HepG2 (cell line): ENCODE results near the gene SDR39U1. TPM values are rescaled to one million over a fixed set of nuclear protein-coding genes. Genes with fewer than 3 reads are reported as not detected.

Experiments used
- CC2D1A ChIP-seq: sonication (generic); formaldehyde crosslinking; IDR thresholded peaks from 2 replicates; pipeline ENCODE4 v1.8.1; 2023; ENCODE audit warnings: mild to moderate bottlenecking, missing genetic modification reagents
- CSRNP2 ChIP-seq: sonication (generic); formaldehyde crosslinking; conservative IDR thresholded peaks from 2 replicates; pipeline ENCODE4 v1.8.0; 2022; ENCODE audit warnings: low read depth, missing genetic modification reagents
- EED ChIP-seq: sonication (generic); formaldehyde crosslinking; IDR thresholded peaks from 2 replicates; pipeline ENCODE4 v1.5.0; 2020; ENCODE audit warnings: mild to moderate bottlenecking, missing genetic modification reagents
- HOXD1 ChIP-seq: sonication (generic); formaldehyde crosslinking; IDR thresholded peaks from 2 replicates; pipeline ENCODE4 v1.5.0; 2020; ENCODE audit warnings: missing genetic modification reagents
- KLF15 ChIP-seq: sonication (generic); formaldehyde crosslinking; IDR thresholded peaks from 2 replicates; pipeline ENCODE4 v1.8.1; 2023; ENCODE audit warnings: borderline replicate concordance, mild to moderate bottlenecking, inconsistent platforms, missing genetic modification reagents, mixed read lengths
- MAFG ChIP-seq: sonication (generic); formaldehyde crosslinking; IDR thresholded peaks from 2 replicates; pipeline ENCODE4 v1.5.1; 2020; ENCODE audit warnings: mild to moderate bottlenecking, missing genetic modification reagents
- MZF1 ChIP-seq: sonication (generic); formaldehyde crosslinking; IDR thresholded peaks from 2 replicates; pipeline ENCODE4 v1.8.1; 2023; ENCODE audit warnings: mild to moderate bottlenecking, missing genetic modification reagents, borderline replicate concordance
- NFRKB ChIP-seq: fragments of 450-650 bp; IDR thresholded peaks from 2 replicates; pipeline ENCODE4 v1.6.1; 2017
- PHF21A ChIP-seq: sonication (generic); formaldehyde crosslinking; IDR thresholded peaks from 2 replicates; pipeline ENCODE4 v1.5.0; 2020; ENCODE audit warnings: mild to moderate bottlenecking, missing genetic modification reagents
- PRMT3 ChIP-seq: sonication (generic); formaldehyde crosslinking; IDR thresholded peaks from 2 replicates; pipeline ENCODE4 v1.8.1; 2022; ENCODE audit warnings: low read depth, mild to moderate bottlenecking, moderate library complexity, missing genetic modification reagents, borderline replicate concordance
- TBL1XR1 ChIP-seq: fragments of 150-350 bp; IDR thresholded peaks from 2 replicates; pipeline ENCODE4 v1.6.1; 2014; ENCODE audit warnings: borderline replicate concordance, low read length; ENCODE audit not compliant: partially characterized antibody
- TIGD3 ChIP-seq: sonication (generic); formaldehyde crosslinking; IDR thresholded peaks from 2 replicates; pipeline ENCODE4 v1.5.1; 2020; ENCODE audit warnings: mild to moderate bottlenecking, missing genetic modification reagents, borderline replicate concordance
- ZNF180 ChIP-seq: sonication (generic); formaldehyde crosslinking; IDR thresholded peaks from 2 replicates; pipeline ENCODE4 v1.4.0; 2020; ENCODE audit warnings: low read depth, missing genetic modification reagents, borderline replicate concordance
- ZNF282 ChIP-seq: fragments of 450-650 bp; IDR thresholded peaks from 2 replicates; pipeline ENCODE4 v1.6.1; 2018; ENCODE audit not compliant: partially characterized antibody
- ZNF556 ChIP-seq: sonication (generic); formaldehyde crosslinking; IDR thresholded peaks from 2 replicates; pipeline ENCODE4 v1.4.0; 2020; ENCODE audit warnings: mild to moderate bottlenecking, missing genetic modification reagents, borderline replicate concordance
- ZNF607 ChIP-seq: sonication (generic); formaldehyde crosslinking; IDR thresholded peaks from 2 replicates; pipeline ENCODE4 v1.5.1; 2020; ENCODE audit warnings: missing genetic modification reagents, mild to moderate bottlenecking, borderline replicate concordance
- polyA plus RNA-seq, 8 experiments: library from polyadenylated mRNA; depleted of rRNA in 3 of 8; stranded (reverse) in 7 of 8; unstranded in 1 of 8; fragments of >200 nt; fragmentation: Illumina TruSeq in 4 of 8; extraction: Trizol in 4 of 8; gene quantifications; 2 replicates each; pipeline versions ENCODE4 v1.2.1 to v1.2.3, GENCODE V29; 2011 to 2016; ENCODE audit warnings: low read depth in 4 of 8, missing spikeins in 1 of 8, mixed read lengths in 1 of 8; ENCODE audit not compliant: insufficient read depth in 1 of 8
- total RNA-seq, 5 experiments: library from RNA; depleted of rRNA; stranded (reverse); fragments of >200 nt; fragmentation: Illumina TruSeq; extraction: Trizol; gene quantifications; 2 replicates each; pipeline ENCODE4 v1.2.3, GENCODE V29; 2016; ENCODE audit warnings: low read depth in 1 of 5
- TF ChIP-seq, protein P1 (sequence below): sonication (generic); formaldehyde crosslinking; IDR thresholded peaks from 2 replicates; pipeline ENCODE4 v1.4.0; 2020; ENCODE audit warnings: low read depth, missing genetic modification reagents
- TF ChIP-seq, protein P2 (sequence below): sonication (generic); formaldehyde crosslinking; IDR thresholded peaks from 2 replicates; pipeline ENCODE4 v1.8.0; 2022; ENCODE audit warnings: mild to moderate bottlenecking, missing genetic modification reagents, moderate library complexity
- TF ChIP-seq, protein P3 (sequence below): sonication (generic); formaldehyde crosslinking; IDR thresholded peaks from 2 replicates; pipeline ENCODE4 v1.5.0; 2020; ENCODE audit warnings: missing genetic modification reagents
- TF ChIP-seq, protein P4 (sequence below): IDR thresholded peaks from 2 replicates; pipeline ENCODE4 v1.6.1; 2018; ENCODE audit warnings: missing genetic modification reagents

The SDR39U1 gene
- total and polyA plus RNA-seq, 2 of the 13 experiments (the other 11 are each of a cell fraction or from before 2014, with no cell fraction given): 34.4 to 129 TPM

DNA sequence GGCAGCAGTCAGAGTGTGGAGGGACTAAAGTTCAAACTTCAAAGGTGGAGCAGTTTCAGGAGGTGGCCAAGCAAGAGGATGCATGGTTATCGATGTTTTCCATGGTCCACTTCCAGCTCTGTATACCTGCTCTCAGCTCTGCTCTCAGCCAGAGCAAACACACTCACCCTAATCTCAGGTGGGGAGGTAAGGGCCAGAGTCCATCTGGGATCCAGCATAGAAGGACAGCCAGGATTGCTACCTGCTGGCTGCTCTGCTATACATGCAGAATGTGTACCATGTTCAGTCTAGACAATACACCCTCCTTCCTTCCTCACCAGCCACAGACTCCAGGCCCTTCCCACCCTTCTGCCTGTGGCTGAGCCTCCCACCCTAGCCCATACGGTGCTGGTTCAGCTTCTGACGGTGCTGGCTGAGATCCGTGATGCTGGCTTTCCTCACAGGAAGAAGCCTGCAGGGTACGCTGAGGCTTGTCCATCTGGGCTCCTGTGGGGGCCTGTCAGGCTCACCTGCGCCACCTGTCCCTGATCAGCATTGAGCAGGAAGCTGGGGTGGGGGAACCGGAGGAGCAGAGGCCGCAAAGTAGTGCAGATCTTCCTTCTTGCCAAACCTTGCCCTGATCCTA is 15.6 kb downstream of the SDR39U1 start (continued):
- TF ChIP-seq TBL1XR1 (no peak), MZF1 (CRISPR knock-in tag) (no peak), KLF15 (CRISPR knock-in tag) (no peak), NFRKB (no peak), TIGD3 (no peak; the same call in 1 of the 2 replicates), MAFG (no peak), CSRNP2 (CRISPR knock-in tag) (no peak), ZNF607 (CRISPR knock-in tag) (no peak), ZNF282 (no peak), CC2D1A (no peak), PRMT3 (no peak), HOXD1 (no peak), ZNF180 (CRISPR knock-in tag) (no peak), ZNF556 (CRISPR knock-in tag) (peak; percentile 93; the same call in 1 of the 2 replicates), PHF21A (no peak), EED (CRISPR knock-in tag) (no peak; the same call in 1 of the 2 replicates)
- TF ChIP-seq, protein P1, sequence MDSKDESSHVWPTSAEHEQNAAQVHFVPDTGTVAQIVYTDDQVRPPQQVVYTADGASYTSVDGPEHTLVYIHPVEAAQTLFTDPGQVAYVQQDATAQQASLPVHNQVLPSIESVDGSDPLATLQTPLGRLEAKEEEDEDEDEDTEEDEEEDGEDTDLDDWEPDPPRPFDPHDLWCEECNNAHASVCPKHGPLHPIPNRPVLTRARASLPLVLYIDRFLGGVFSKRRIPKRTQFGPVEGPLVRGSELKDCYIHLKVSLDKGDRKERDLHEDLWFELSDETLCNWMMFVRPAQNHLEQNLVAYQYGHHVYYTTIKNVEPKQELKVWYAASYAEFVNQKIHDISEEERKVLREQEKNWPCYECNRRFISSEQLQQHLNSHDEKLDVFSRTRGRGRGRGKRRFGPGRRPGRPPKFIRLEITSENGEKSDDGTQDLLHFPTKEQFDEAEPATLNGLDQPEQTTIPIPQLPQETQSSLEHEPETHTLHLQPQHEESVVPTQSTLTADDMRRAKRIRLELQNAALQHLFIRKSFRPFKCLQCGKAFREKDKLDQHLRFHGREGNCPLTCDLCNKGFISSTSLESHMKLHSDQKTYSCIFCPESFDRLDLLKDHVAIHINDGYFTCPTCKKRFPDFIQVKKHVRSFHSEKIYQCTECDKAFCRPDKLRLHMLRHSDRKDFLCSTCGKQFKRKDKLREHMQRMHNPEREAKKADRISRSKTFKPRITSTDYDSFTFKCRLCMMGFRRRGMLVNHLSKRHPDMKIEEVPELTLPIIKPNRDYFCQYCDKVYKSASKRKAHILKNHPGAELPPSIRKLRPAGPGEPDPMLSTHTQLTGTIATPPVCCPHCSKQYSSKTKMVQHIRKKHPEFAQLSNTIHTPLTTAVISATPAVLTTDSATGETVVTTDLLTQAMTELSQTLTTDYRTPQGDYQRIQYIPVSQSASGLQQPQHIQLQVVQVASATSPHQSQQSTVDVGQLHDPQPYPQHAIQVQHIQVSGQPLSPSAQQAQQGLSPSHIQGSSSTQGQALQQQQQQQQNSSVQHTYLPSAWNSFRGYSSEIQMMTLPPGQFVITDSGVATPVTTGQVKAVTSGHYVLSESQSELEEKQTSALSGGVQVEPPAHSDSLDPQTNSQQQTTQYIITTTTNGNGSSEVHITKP (CRISPR knock-in tag): no peak
- TF ChIP-seq, protein P2, sequence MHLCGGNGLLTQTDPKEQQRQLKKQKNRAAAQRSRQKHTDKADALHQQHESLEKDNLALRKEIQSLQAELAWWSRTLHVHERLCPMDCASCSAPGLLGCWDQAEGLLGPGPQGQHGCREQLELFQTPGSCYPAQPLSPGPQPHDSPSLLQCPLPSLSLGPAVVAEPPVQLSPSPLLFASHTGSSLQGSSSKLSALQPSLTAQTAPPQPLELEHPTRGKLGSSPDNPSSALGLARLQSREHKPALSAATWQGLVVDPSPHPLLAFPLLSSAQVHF (CRISPR knock-in tag): no peak
- TF ChIP-seq, protein P3, sequence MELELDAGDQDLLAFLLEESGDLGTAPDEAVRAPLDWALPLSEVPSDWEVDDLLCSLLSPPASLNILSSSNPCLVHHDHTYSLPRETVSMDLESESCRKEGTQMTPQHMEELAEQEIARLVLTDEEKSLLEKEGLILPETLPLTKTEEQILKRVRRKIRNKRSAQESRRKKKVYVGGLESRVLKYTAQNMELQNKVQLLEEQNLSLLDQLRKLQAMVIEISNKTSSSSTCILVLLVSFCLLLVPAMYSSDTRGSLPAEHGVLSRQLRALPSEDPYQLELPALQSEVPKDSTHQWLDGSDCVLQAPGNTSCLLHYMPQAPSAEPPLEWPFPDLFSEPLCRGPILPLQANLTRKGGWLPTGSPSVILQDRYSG (CRISPR knock-in tag): no peak
- TF ChIP-seq, protein P4, sequence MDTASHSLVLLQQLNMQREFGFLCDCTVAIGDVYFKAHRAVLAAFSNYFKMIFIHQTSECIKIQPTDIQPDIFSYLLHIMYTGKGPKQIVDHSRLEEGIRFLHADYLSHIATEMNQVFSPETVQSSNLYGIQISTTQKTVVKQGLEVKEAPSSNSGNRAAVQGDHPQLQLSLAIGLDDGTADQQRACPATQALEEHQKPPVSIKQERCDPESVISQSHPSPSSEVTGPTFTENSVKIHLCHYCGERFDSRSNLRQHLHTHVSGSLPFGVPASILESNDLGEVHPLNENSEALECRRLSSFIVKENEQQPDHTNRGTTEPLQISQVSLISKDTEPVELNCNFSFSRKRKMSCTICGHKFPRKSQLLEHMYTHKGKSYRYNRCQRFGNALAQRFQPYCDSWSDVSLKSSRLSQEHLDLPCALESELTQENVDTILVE (CRISPR knock-in tag): peak; percentile 76
